Measurements from ENCODE around the gene P2RY8.

The P2RY8 gene

GRCh38 chrX:1417921-1418771, 118.8 kb downstream of the P2RY8 start:
- DNase-seq (ENCODE audit: low read depth) = no peak

- DNase-seq (ENCODE audit: low read depth) = no peak
These were observed 119.8 kb downstream of the P2RY8 start for GRCh38 chrX:1416965-1417760.

GRCh38 chrX:1416327-1416784, 120.6 kb downstream of the P2RY8 start:
- no peak for DNase-seq (ENCODE audit: low read depth)
